ENCODE results near the gene HRAS. TPM values are rescaled to one million over a fixed set of nuclear protein-coding genes. Genes with fewer than 3 reads are reported as not detected.

HRAS gene
- total and polyA plus RNA-seq, 2 of the 13 experiments (the other 11 are each of a cell fraction or from before 2014, with no cell fraction given), result 32.9 to 50.0 TPM

DNA sequence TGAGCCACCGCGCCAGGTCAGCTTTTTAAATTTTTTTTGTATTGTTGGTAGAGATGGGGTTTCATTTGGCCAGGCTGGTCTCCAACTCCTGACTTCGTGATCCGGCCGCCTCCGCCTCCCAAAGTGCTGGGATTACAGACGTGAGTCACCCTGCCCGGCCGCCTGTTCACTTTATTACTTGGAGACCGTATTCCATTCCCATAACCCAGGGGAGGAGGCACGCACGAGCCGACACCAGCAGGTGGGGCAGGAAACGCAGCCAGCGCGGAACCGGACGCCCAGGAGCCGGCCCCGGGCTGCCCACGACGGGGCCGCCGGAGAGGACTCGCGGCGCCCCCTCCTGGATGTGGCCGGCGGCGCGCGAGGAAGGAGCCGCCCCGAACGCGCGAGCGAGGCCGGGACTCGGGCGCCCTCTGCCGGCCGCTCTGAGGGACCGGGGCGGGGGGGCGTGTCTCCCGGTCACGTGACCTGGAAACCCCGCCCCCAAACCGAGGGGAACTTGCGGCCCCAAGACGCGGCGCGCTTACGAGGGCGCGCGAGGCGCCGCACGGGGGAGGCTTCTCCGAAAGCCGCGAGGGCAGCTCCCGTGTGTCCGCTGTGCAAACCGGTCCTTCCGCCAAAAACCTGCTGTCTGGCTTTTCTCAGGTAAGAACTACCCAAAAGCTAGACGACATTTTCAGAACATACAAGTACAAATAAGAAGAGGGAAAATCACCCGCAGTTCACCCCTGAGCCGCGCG lies 16.7 kb downstream of the HRAS start (continued):
- TF ChIP-seq, protein P1, sequence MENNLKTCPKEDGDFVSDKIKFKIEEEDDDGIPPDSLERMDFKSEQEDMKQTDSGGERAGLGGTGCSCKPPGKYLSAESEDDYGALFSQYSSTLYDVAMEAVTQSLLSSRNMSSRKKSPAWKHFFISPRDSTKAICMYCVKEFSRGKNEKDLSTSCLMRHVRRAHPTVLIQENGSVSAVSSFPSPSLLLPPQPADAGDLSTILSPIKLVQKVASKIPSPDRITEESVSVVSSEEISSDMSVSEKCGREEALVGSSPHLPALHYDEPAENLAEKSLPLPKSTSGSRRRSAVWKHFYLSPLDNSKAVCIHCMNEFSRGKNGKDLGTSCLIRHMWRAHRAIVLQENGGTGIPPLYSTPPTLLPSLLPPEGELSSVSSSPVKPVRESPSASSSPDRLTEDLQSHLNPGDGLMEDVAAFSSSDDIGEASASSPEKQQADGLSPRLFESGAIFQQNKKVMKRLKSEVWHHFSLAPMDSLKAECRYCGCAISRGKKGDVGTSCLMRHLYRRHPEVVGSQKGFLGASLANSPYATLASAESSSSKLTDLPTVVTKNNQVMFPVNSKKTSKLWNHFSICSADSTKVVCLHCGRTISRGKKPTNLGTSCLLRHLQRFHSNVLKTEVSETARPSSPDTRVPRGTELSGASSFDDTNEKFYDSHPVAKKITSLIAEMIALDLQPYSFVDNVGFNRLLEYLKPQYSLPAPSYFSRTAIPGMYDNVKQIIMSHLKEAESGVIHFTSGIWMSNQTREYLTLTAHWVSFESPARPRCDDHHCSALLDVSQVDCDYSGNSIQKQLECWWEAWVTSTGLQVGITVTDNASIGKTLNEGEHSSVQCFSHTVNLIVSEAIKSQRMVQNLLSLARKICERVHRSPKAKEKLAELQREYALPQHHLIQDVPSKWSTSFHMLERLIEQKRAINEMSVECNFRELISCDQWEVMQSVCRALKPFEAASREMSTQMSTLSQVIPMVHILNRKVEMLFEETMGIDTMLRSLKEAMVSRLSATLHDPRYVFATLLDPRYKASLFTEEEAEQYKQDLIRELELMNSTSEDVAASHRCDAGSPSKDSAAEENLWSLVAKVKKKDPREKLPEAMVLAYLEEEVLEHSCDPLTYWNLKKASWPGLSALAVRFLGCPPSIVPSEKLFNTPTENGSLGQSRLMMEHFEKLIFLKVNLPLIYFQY (CRISPR knock-in tag; IDR thresholded peaks at IDR 0.05; ENCODE audit: borderline replicate concordance), result peak; percentile 93; the same call in 1 of the 2 replicates
- peak; percentile 65 for TF ChIP-seq AGO2 (optimal IDR thresholded peaks at IDR 0.05; ENCODE audit: low read depth, low read length)
- 0 out of 2 replicates have a peak, but pooled peaks have one; percentile 12 for TF ChIP-seq KMT2B (CRISPR knock-in tag; IDR thresholded peaks at IDR 0.05)
- no peak for TF ChIP-seq IKZF4 (CRISPR knock-in tag; IDR thresholded peaks at IDR 0.05; ENCODE audit: borderline replicate concordance, low read depth, not compliant biosample characterization)
- 0 out of 2 replicates have a peak, but pooled peaks have one; percentile 43 for TF ChIP-seq ZNF546 (CRISPR knock-in tag; conservative IDR thresholded peaks at IDR 0.05)
- TF ChIP-seq ZNF747 (CRISPR knock-in tag; IDR thresholded peaks at IDR 0.05; ENCODE audit: borderline replicate concordance), result peak; percentile 48; the same call in 1 of the 2 replicates
- TF ChIP-seq ZFYVE20 (CRISPR knock-in tag; IDR thresholded peaks at IDR 0.05; ENCODE audit: borderline replicate concordance, low read depth), result no peak
- TF ChIP-seq, protein P2, sequence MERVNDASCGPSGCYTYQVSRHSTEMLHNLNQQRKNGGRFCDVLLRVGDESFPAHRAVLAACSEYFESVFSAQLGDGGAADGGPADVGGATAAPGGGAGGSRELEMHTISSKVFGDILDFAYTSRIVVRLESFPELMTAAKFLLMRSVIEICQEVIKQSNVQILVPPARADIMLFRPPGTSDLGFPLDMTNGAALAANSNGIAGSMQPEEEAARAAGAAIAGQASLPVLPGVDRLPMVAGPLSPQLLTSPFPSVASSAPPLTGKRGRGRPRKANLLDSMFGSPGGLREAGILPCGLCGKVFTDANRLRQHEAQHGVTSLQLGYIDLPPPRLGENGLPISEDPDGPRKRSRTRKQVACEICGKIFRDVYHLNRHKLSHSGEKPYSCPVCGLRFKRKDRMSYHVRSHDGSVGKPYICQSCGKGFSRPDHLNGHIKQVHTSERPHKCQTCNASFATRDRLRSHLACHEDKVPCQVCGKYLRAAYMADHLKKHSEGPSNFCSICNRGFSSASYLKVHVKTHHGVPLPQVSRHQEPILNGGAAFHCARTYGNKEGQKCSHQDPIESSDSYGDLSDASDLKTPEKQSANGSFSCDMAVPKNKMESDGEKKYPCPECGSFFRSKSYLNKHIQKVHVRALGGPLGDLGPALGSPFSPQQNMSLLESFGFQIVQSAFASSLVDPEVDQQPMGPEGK (CRISPR knock-in tag; IDR thresholded peaks at IDR 0.05), result peak; percentile 71; the same call in 1 of the 2 replicates
- peak; percentile 56 for TF ChIP-seq HDAC2 (CRISPR knock-in tag; IDR thresholded peaks at IDR 0.05)
- TF ChIP-seq ZNF232 (CRISPR knock-in tag; IDR thresholded peaks at IDR 0.05; ENCODE audit: borderline replicate concordance), result no peak
- peak; percentile 42; the same call in 1 of the 2 replicates for TF ChIP-seq ZNF614 (CRISPR knock-in tag; IDR thresholded peaks at IDR 0.05; ENCODE audit: borderline replicate concordance)
- TF ChIP-seq ZNF570 (CRISPR knock-in tag; IDR thresholded peaks at IDR 0.05; ENCODE audit: borderline replicate concordance), result no peak
- TF ChIP-seq, protein P3, sequence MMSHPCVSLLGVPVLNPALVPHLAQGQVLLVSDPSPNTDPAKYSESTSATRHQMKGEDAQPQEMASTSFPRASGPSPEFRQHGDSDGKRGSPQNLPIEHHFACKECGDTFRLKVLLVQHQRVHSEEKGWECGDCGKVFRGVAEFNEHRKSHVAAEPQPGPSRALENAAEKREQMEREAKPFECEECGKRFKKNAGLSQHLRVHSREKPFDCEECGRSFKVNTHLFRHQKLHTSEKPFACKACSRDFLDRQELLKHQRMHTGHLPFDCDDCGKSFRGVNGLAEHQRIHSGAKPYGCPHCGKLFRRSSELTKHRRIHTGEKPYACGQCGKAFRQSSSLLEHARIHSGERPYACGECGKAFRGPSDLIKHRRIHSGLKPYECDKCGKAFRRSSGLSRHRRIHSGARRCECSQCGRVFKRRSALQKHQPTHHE (CRISPR knock-in tag; IDR thresholded peaks at IDR 0.05; ENCODE audit: borderline replicate concordance), result peak; percentile 63; the same call in 1 of the 2 replicates
- TF ChIP-seq, protein P4, sequence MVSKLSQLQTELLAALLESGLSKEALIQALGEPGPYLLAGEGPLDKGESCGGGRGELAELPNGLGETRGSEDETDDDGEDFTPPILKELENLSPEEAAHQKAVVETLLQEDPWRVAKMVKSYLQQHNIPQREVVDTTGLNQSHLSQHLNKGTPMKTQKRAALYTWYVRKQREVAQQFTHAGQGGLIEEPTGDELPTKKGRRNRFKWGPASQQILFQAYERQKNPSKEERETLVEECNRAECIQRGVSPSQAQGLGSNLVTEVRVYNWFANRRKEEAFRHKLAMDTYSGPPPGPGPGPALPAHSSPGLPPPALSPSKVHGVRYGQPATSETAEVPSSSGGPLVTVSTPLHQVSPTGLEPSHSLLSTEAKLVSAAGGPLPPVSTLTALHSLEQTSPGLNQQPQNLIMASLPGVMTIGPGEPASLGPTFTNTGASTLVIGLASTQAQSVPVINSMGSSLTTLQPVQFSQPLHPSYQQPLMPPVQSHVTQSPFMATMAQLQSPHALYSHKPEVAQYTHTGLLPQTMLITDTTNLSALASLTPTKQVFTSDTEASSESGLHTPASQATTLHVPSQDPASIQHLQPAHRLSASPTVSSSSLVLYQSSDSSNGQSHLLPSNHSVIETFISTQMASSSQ (IDR thresholded peaks at IDR 0.05; ENCODE audit: low read depth), result no peak
- TF ChIP-seq, protein P4 (CRISPR knock-in tag; IDR thresholded peaks at IDR 0.05; ENCODE audit: borderline replicate concordance), result peak; percentile 40; the same call in 1 of the 2 replicates
